Smooth muscle cell (in vitro differentiated cells): Measurements from ENCODE around the gene AHCYL2. TPM values are rescaled to one million over a fixed set of nuclear protein-coding genes. Genes with fewer than 3 reads are reported as not detected.

Experiments used
- DNase-seq: peaks from one replicate; lab custom pipeline; 2025; ENCODE audit not compliant: unreplicated experiment; lab: John Stamatoyannopoulos, UW
- H2AFZ ChIP-seq: fragments of 200-600 bp; sonication (generic); 2 replicates; pipeline ENCODE4 v1.6.0; 2016; ENCODE audit warnings: antibody characterized with exemption, low read depth, mild to moderate bottlenecking
- H3F3A ChIP-seq: fragments of 200-600 bp; sonication (generic); 2 replicates; pipeline ENCODE4 v1.6.0; 2017; ENCODE audit warnings: antibody characterized with exemption, low read depth
- H3K27ac ChIP-seq: fragments of 200-600 bp; sonication (generic); 2 replicates; pipeline ENCODE4 v1.5.1; 2016; ENCODE audit warnings: low read depth, mild to moderate bottlenecking
- H3K27me3 ChIP-seq: fragments of 200-600 bp; sonication (generic); 2 replicates; pipeline ENCODE4 v1.6.1; 2016; ENCODE audit warnings: low read depth, mild to moderate bottlenecking
- H3K36me3 ChIP-seq: fragments of 200-600 bp; sonication (generic); 2 replicates; pipeline ENCODE4 v1.5.1; 2016; ENCODE audit warnings: low read depth
- H3K4me1 ChIP-seq: fragments of 200-600 bp; sonication (generic); 2 replicates; pipeline ENCODE4 v1.5.1; 2016; ENCODE audit warnings: low read depth
- H3K4me2 ChIP-seq: fragments of 200-600 bp; sonication (generic); 2 replicates; pipeline ENCODE4 v1.6.0; 2016; ENCODE audit warnings: mild to moderate bottlenecking
- H3K4me3 ChIP-seq: fragments of 200-600 bp; sonication (generic); 2 replicates; pipeline ENCODE4 v1.5.1; 2016; ENCODE audit warnings: mild to moderate bottlenecking
- H3K79me2 ChIP-seq: fragments of 200-600 bp; sonication (generic); 2 replicates; pipeline ENCODE4 v1.6.0; 2016; ENCODE audit warnings: low read depth, mild to moderate bottlenecking
- H3K9ac ChIP-seq: fragments of 200-600 bp; sonication (generic); 2 replicates; pipeline ENCODE4 v1.6.0; 2016; ENCODE audit warnings: low read depth
- H3K9me3 ChIP-seq: fragments of 200-600 bp; sonication (generic); replicated peaks from 2 replicates; pipeline ENCODE4 v1.5.1; 2016; ENCODE audit warnings: low read depth
- H4K20me1 ChIP-seq: fragments of 200-600 bp; sonication (generic); 2 replicates; pipeline ENCODE4 v1.6.0; 2016; ENCODE audit warnings: low read depth
- WGBS: methylation state at CpG from one replicate; pipeline ENCODE4 v1.1.7; 2016; ENCODE audit warnings: low lambda C conversion rate; 5-methylcytosine and 5-hydroxymethylcytosine counted together
- polyA plus RNA-seq: library from polyadenylated mRNA; unstranded; fragments of >200 nt; fragmentation: Nextera tagmentation; extraction: Ambion mirVana; gene quantifications from 2 replicates; pipeline ENCODE4 v1.2.1, GENCODE V29; 2016
- total RNA-seq: library from RNA; depleted of rRNA; stranded (reverse); fragments of >200 nt; gene quantifications from 2 replicates; pipeline ENCODE4 v1.2.3, GENCODE V29; 2014
- TF ChIP-seq, protein P1 (sequence below): fragments of 200-600 bp; sonication (generic); IDR thresholded peaks from 2 replicates; pipeline ENCODE4 v1.5.1; 2017; ENCODE audit warnings: borderline replicate concordance, mild to moderate bottlenecking, antibody characterized with exemption; ENCODE audit not compliant: insufficient read depth, poor library complexity, severe bottlenecking

Gene AHCYL2
- total and polyA plus RNA-seq, 2 experiments from 2014 or later = 6.3 to 7.3 TPM

DNA sequence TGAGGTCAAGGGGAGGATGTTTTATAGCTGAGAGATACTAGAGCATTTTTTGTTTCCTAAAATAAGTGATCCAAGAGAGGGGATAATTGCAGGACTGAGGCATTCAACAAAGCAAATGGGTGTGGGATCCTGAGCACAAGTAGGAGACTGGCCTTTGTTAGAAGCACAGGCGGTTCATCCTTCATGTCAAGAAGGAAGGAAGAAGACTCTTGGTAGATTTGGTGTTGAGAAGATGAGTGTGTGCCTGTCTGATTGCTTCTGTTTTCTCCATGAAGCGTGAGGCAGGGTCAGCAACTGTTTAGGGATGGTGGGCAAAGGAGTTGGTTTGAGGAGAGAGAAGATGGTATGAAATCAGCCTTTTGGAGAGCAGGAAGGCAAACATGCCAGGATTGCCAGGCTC is 237.0 kb downstream of the AHCYL2 start:
- H4K20me1 ChIP-seq = no peaks in the 10 kb centered on the region
- no peaks in the 10 kb centered on the region for H3K9me3 ChIP-seq
- WGBS = 98% methylated on average over 2 of the region's 2 CpGs
- no peak for DNase-seq
- H3K36me3 ChIP-seq = no peaks in the 10 kb centered on the region
- no peaks in the 10 kb centered on the region for H3K27me3 ChIP-seq
- H2AFZ ChIP-seq = no peak overlapping the region
- H3K79me2 ChIP-seq = no peaks in the 10 kb centered on the region
- no peak overlapping the region for H3K4me3 ChIP-seq
- H3F3A ChIP-seq = no peaks in the 10 kb centered on the region
- no peak overlapping the region for H3K27ac ChIP-seq
- no peak overlapping the region for H3K4me2 ChIP-seq
- TF ChIP-seq, protein P1, sequence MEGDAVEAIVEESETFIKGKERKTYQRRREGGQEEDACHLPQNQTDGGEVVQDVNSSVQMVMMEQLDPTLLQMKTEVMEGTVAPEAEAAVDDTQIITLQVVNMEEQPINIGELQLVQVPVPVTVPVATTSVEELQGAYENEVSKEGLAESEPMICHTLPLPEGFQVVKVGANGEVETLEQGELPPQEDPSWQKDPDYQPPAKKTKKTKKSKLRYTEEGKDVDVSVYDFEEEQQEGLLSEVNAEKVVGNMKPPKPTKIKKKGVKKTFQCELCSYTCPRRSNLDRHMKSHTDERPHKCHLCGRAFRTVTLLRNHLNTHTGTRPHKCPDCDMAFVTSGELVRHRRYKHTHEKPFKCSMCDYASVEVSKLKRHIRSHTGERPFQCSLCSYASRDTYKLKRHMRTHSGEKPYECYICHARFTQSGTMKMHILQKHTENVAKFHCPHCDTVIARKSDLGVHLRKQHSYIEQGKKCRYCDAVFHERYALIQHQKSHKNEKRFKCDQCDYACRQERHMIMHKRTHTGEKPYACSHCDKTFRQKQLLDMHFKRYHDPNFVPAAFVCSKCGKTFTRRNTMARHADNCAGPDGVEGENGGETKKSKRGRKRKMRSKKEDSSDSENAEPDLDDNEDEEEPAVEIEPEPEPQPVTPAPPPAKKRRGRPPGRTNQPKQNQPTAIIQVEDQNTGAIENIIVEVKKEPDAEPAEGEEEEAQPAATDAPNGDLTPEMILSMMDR = no peak
- H3K9ac ChIP-seq = no peak overlapping the region
- no peaks in the 10 kb centered on the region for H3K4me1 ChIP-seq

DNA sequence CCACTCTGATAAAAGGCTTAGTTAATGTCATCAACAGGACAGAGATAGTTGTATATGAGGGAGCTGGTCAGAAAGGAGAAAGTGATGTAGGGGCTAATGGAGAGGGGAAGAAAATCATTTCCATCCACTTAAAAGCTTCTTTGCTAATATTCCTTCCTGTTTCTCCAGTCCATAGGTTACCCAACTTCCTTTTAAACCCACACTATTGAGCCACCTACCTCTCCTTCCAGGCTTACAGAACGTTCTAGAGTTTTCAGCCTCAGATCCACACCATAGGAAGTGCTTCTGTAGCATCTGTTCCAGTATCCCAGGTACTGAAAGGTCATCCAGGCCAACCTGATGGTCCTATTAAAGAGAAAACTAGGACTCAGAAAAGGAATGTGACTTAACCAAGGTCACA is 237.6 kb downstream of the AHCYL2 start:
- no peaks in the 10 kb centered on the region for H3K4me1 ChIP-seq
- no peak overlapping the region for H2AFZ ChIP-seq
- 88% methylated on average over 1 of the region's 1 CpG for WGBS
- H3K27ac ChIP-seq = no peak overlapping the region
- H3K27me3 ChIP-seq = no peaks in the 10 kb centered on the region
- no peak for DNase-seq
- H3K9me3 ChIP-seq = no peaks in the 10 kb centered on the region
- no peaks in the 10 kb centered on the region for H3K36me3 ChIP-seq
- H3K4me3 ChIP-seq = no peak overlapping the region
- H4K20me1 ChIP-seq = no peaks in the 10 kb centered on the region
- H3K4me2 ChIP-seq = no peak overlapping the region
- H3K79me2 ChIP-seq = no peaks in the 10 kb centered on the region
- no peaks in the 10 kb centered on the region for H3F3A ChIP-seq
- H3K9ac ChIP-seq = no peak overlapping the region
- TF ChIP-seq, protein P1 = no peak

DNA sequence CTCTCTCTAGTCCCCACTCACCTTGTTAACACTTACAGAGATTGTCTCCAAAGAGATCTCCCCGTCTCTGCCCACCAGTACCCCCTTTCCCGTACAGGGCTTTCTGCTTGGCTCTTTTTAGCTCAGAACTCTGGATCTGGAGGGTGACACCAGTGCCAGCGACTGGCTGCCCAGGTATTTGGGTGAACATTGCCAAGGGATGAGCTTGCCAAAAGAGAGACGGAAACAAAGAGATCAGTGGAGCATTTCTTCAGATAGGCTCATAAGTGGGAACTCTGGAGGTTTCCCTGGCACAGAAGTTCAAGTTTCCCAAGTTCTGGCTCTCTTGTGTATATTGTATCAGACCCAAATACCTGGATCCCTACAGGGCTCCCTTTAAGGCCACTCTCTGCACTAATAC is 239.4 kb downstream of the AHCYL2 start:
- DNase-seq = no peak
- Histone ChIP-seq H3K9me3 (no peaks in the 10 kb centered on the region), H3K4me3 (no peak overlapping the region), H3K27ac (no peak overlapping the region), H3F3A (no peaks in the 10 kb centered on the region), H3K4me2 (no peak overlapping the region), H2AFZ (no peak overlapping the region), H4K20me1 (no peaks in the 10 kb centered on the region), H3K27me3 (no peaks in the 10 kb centered on the region), H3K9ac (no peak overlapping the region), H3K4me1 (peaks cover 3% of the 10 kb centered on the region), H3K36me3 (no peaks in the 10 kb centered on the region), H3K79me2 (no peaks in the 10 kb centered on the region)
- 96% methylated on average over 4 of the region's 4 CpGs for WGBS
- TF ChIP-seq, protein P1 = no peak

DNA sequence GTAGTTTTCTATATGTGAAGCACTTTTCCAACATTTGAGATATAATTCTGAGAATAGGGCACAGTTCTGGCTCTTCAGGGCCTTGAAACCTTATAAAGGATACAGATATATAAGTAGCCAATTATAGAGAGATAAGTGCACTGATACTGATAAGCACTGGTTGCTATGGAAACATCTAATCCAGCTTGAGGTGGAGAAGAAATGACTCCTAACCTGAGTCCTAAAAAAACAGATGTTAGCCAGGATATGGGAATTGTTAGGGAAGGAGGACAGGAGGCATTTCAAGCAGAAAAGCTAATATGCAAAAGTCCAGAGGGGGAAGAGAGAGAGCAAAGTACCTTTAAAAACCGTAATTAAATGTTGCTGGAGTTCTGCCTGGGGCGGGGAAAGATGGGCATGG is 240.2 kb downstream of the AHCYL2 start:
- Histone ChIP-seq H3K27me3 (no peaks in the 10 kb centered on the region), H3K27ac (no peak overlapping the region), H3K9me3 (no peaks in the 10 kb centered on the region), H3K4me1 (peaks cover 3% of the 10 kb centered on the region), H3F3A (no peaks in the 10 kb centered on the region), H2AFZ (no peak overlapping the region), H3K79me2 (no peaks in the 10 kb centered on the region), H3K9ac (no peak overlapping the region), H4K20me1 (no peaks in the 10 kb centered on the region), H3K4me3 (no peak overlapping the region), H3K36me3 (no peaks in the 10 kb centered on the region), H3K4me2 (no peak overlapping the region)
- TF ChIP-seq, protein P1 = no peak
- no peak for DNase-seq
- 78% methylated on average over 2 of the region's 2 CpGs for WGBS
